Stimulated activated CD4-positive, alpha-beta T cell treated with anti-CD3 and anti-CD28 coated beads, Interleukin-1b, Interleukin-23, amount 100 ng/mL, for 48 hours (primary cell): ENCODE data around the gene RNF31.

Experiments used
- DNase-seq: peaks from one replicate; pipeline ENCODE4 v3.0.0-alpha.2; 2020

RNF31 gene

GRCh38 chr14:24138396-24139271 lies 8.7 kb upstream of the RNF31 start:
- DNase-seq, result no peak

- peak; percentile 42 for DNase-seq
Observed at GRCh38 chr14:24139272-24139934, 7.9 kb upstream of the RNF31 start.

- peak; percentile 100 for DNase-seq
Observed at GRCh38 chr14:24141097-24141880, 6.0 kb upstream of the RNF31 start, which contains the start of gene EMC9. Gene EMC9 (minus strand): TSS chr14:24141591. CDS start chr14:24141304, 287 bp downstream.

- no peak for DNase-seq
Observed at GRCh38 chr14:24143511-24143910, 3.8 kb upstream of the RNF31 start.

GRCh38 chr14:24144451-24144850 lies 2.8 kb upstream of the RNF31 start:
- DNase-seq, result no peak

GRCh38 chr14:24145219-24145618 lies 2.1 kb upstream of the RNF31 start:
- DNase-seq, result no peak

GRCh38 chr14:24145690-24146452 lies 1.4 kb upstream of the RNF31 start:
- no peak for DNase-seq

- DNase-seq, result peak; percentile 94
Observed at GRCh38 chr14:24146453-24146977, 783 bp upstream of the RNF31 start, which contains the start of gene PSME2. Gene PSME2 (minus strand): TSS chr14:24146610. CDS start chr14:24146581, 29 bp downstream.

GRCh38 chr14:24147761-24148428 lies 597 bp downstream of the RNF31 start:
- no peak for DNase-seq

GRCh38 chr14:24149302-24149969 lies 2.1 kb downstream of the RNF31 start:
- DNase-seq, result no peak

GRCh38 chr14:24150061-24150460 lies 2.8 kb downstream of the RNF31 start:
- no peak for DNase-seq

- DNase-seq, result no peak
Observed at GRCh38 chr14:24150567-24150966, 3.3 kb downstream of the RNF31 start.

GRCh38 chr14:24150993-24151392 lies 3.7 kb downstream of the RNF31 start:
- DNase-seq, result no peak

GRCh38 chr14:24151404-24152080 lies 4.2 kb downstream of the RNF31 start:
- no peak for DNase-seq

- no peak for DNase-seq
Observed at GRCh38 chr14:24155100-24155499, 7.8 kb downstream of the RNF31 start.

GRCh38 chr14:24156840-24157239 lies 9.5 kb downstream of the RNF31 start:
- DNase-seq, result no peak

GRCh38 chr14:24157331-24157730 lies 10.0 kb downstream of the RNF31 start:
- no peak for DNase-seq

- no peak for DNase-seq
Observed at GRCh38 chr14:24159777-24160498, 12.6 kb downstream of the RNF31 start.

- DNase-seq, result no peak
Observed at GRCh38 chr14:24160499-24160849, 13.2 kb downstream of the RNF31 start.
